ENCODE measurements around the gene PLEKHA7.
"Not testable (repeated sequence)": the region's sequence is repeated elsewhere in the genome, so short reads cannot be mapped to it uniquely, and the experiment has no call there.

The PLEKHA7 gene

GRCh38 chr11:16902781-16903378, 111.3 kb downstream of the PLEKHA7 start:
- no peak for DNase-seq

- DNase-seq: no peak
Observed at GRCh38 chr11:16902182-16902581, 112.0 kb downstream of the PLEKHA7 start.

DNA sequence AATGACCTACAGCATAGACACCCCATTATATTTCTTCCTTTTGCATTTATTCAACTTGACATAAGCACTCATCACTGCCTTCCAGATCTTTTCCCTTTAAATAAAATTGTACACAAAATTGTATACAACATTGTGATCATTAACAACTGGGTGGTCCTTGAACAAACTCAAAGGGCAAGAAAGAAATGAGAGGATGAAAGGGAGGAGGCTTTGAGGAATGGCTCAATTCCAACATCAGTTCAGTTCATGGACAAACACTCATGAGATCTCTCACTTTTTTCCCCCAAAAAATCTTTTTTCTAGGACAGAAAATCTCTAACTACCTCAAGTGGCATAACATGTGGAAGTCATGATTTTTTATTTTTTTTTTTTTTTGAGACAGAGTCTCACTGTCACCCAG, 113.7 kb downstream of the PLEKHA7 start:
- DNase-seq: no peak

DNA sequence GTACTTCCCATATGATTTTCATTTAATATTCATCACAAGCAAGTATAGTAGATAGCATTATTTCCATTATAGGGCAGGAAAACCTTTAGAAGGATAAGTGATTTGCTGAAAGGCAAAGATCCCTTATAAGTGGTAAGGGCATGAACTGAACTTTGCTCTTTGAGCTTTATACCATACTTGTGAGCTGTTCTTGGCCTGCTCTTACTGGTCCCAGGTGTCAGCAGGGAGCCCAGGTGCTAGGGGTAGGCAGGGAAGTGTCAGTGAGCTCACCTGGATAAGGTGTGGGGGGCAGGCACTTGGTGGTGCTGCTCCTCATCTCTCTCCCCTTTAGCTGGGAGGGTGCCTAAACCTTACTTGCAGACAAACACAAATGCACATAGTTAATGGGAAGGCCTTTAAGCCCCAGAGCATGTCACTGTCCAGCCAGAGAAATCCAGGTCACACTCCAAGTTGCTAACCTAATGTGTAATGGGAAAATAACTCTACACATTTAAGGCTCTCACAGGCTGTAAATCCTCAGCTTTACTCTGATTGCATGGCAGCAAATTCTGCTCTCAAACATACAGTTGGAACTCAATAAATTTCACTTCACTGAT, 114.4 kb downstream of the PLEKHA7 start:
- DNase-seq: no peak

DNA sequence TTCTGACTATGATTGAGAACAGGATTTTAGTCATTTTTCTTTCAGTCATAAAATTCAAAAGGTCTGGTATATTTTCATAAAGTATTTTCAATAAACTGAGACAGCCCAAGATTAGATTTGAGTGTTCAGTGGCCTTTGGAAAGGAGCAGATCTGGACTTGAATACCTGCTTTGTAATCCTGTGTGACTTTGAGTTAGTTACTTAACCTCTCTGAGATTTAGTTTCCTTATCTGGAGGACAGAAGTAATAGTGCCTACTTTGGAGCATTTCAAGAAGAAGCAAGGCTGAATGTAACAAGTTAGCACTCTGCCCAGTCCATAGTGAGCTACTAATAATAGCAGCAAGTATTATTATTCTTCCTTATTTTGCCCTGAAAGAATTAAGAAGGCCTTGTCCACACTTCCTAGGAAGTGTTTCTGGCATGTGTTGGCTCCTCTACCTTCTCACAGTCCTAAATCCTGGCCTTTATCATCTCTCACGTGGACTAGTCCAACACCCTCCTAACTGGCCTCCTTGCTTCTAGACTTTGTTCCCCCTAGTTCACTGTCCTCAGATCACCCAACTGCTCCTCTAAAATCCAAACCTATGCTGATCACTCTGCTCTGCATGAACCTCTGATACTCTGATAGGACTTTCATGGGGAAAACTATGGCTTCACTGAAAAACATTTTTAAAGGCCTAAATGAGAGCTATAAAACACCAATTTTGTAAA, 115.8 kb downstream of the PLEKHA7 start:
- no peak for DNase-seq

- DNase-seq: no peak
Observed at GRCh38 chr11:16897470-16898061, 116.6 kb downstream of the PLEKHA7 start.

DNA sequence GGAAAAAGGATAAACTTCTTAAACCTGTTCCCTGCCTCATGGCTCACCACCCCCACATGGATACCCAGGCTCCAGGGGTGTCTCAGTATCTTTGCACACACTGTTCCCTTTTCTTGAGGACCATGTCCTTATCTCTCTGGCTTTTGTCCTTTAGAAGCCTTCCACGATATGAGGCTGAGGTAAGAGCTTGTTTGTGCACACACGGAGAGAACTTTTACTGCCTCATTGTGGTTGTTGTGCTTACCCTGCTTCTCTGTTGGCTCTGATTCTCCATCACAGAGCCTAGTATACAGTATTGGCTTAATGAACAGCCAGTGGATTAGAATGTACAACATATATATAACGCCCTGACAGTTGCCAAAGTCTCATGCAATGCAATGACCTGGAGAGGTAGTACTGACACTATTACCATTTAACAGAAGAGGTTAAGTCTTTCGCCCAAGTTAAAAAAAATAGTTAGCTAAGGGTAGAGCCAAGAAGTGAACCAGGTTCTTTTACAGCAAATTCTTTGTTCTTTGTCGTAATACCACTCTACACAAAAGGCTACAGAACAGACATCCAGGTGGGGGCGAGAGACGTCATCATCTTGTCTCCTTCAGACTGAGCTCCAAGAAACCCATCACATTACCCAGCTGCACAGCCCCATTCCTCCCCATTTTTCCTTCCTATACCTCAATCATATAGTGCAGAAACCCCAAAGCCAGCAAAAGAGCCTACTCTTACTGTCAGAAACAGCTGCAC, 117.3 kb downstream of the PLEKHA7 start:
- no peak for DNase-seq

DNA sequence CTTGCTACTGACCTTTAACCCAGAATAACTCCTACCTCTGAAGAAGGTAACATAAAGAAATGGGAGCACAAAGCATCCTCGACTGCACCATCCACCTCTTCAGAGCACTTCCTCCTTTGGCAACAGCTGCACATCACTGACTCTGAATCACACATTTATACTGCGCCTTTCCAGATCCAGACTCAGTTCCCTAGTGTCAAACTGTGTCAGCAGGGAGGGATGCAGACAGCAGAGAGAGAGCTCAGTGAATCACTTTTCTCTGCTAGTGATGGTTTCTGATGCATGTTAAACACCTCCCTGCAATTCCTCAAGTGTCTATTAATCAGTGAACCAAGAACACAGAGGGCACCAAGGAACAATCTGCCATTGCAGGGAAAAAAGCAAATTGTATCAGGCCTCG, 118.9 kb downstream of the PLEKHA7 start:
- DNase-seq: peak; percentile 7

- DNase-seq: peak; percentile 37
Observed at GRCh38 chr11:16893456-16894066, 120.7 kb downstream of the PLEKHA7 start.

DNA sequence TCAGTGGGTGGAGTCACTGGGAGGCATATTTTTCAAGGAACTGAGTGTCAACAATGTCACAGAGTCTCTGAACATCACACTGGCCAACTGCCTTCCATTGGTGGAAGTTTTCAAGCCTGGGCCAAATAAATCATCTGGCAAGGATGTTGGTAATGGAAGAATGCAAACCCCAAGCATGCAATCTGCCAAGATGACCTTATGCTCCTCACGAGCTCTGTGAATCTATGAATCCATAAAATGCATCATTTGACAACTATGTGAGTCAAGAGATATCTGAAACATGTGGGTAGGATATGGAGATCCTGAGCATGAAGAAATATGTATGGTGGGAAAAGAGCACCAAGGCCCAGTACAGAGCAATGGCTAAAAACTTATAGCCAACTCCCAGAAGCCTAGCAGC, 122.2 kb downstream of the PLEKHA7 start:
- peak; percentile 91 for DNase-seq

DNA sequence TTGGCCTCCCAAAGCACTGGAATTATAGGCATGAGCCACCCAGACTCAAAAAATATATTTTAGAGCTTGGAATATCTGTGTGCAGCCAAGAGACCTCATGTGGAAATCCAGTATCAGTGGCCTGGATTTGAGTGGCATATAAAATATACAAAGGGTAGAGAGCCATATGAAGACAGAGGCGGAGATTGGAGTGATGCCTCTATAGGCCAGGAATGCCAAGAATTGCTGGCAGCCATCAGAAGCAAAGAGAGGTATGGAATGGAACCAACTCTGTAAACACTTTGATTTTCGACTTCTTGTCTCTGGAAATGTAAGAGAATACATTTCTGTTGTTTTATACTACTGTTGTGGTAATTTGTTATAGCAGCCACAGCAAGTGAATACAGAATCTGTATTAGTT, 123.0 kb downstream of the PLEKHA7 start:
- peak; percentile 74 for DNase-seq

DNA sequence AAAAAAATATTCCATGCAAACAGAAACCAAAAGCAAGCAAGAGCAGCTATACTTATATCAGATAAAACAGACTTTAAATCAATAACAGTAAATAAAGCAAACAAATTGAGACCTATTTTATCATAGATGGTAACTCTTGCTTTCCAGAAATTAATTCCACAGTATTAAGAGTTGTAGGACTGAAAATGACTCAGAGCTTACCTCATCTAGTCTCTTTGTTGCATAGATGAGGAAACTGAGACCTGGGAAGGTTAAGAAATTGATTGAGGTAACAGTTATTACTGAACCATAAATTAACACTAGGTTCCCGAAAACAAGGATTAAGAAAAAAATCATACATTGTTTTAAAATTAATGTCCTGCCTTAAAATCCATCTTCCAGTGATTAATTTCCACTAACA, 123.8 kb downstream of the PLEKHA7 start:
- no peak for DNase-seq

DNA sequence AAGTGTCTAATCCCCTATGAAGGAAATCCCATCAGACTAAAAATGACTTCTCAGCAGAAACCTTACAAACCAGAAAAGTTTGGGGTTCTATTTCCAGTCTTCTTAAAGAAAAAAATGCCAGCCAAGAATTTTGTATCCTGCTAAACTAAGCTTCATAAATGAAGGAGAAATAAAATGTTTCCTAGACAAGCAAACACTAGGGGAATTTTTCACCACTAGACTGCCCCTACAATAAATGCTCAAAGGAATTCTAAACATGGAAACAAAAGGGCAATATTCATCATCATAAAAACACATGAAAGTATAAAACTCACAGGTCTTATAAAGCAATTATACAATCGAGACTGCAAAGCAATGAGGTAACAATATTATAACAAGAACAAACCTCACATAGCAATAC, 124.3 kb downstream of the PLEKHA7 start:
- DNase-seq: no peak

GRCh38 chr11:16889010-16889409, 125.2 kb downstream of the PLEKHA7 start:
- not testable (repeated sequence) for DNase-seq

- DNase-seq: not testable (repeated sequence)
Observed at GRCh38 chr11:16887887-16888286, 126.3 kb downstream of the PLEKHA7 start.

GRCh38 chr11:16883174-16883573, 131.0 kb downstream of the PLEKHA7 start:
- DNase-seq: no peak

DNA sequence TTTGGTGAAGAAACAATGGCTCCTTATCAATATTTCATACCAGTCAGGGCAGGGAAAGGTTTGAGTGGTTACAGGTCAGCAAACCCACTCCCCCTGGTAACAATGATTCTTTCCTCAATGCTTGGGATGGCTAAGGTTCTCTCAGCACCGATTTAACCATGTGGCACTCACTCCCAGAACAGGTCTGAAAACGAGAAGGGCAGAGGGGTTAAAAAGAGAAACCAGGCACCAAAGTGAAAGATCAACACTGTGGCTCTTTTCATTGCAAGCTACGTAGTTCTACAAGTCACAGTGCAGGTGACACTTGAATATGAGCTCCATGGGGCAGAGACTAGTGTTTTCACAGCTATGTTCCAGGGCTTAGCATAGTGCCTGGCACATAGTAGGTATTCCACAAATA, 132.4 kb downstream of the PLEKHA7 start:
- no peak for DNase-seq

DNA sequence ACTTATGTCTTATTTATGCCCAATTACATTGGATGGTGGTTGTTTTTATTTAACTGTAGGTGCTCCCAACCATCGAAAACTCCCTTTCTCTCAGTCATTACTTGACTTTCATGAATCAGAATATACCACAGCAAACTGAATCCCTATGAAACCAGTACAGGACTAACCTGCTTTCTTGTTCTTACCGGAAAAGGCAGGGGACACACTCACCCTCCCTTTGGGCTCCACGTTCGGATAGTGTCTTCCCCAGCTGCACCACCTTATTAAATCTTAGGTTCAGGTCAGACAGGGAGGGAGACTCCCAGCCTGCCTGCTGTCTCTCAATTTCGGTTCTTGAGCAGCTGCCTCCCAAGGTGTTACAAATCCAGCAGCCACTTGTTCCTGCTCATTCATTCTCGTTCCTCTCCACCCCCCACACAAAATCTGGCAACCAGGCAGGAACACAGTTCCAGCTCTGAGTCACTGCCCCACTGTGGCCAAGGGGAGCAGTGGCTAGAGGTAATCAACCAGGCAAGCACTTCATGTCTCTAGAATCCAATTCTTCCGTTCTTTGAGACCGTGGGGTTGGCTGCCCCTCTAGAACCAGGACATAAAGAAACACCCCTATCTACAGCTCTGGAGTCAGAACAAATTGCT, 133.0 kb downstream of the PLEKHA7 start:
- peak; percentile 32 for DNase-seq

DNA sequence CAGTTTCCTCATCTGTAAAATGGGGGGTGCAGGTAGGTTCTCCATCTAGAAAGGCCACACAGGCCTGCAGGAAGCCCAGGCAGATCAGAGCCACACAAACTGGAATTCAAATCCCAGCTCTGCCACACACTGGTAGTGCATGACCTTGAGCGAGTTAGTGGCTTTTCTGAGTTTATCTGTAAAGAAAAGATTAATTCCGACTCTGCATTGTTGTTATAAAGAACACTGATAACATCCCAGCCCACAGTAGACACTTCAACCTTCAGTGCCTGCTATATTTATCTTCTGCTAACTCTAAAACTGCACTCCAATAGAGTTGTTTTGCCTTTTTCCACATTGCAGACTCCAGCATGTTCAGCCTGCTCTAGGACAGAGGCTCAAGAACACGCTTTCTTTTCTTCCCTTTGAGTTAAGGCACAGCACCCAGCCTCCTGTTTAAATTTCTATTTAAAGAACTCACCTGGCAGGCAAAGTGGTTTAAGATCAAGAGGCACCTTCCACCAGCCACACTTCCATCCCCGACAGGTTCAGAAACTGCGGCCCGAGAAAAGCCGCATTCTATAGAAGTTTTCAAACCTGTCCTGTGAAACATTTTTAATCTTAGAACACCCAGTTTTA, 133.9 kb downstream of the PLEKHA7 start:
- no peak for DNase-seq

GRCh38 chr11:16879690-16880089, 134.5 kb downstream of the PLEKHA7 start:
- no peak for DNase-seq

- DNase-seq: no peak
Observed at GRCh38 chr11:16876837-16877236, 137.4 kb downstream of the PLEKHA7 start.
